HepG2 (cell line): ENCODE data around the gene DCDC2. TPM values are rescaled to one million over a fixed set of nuclear protein-coding genes. Genes with fewer than 3 reads are reported as not detected.
A peak's percentile ranks its signal among the peaks of the same experiment; 100 is the strongest.

Source experiments
- EP300 ChIP-seq, 3 experiments: sonication (generic) in 1 of 3; formaldehyde crosslinking in 1 of 3; IDR thresholded peaks; 2 replicates each; pipeline versions ENCODE4 v1.5.1 to v1.6.1; 2011 to 2020; ENCODE audit warnings: low read depth in 2 of 3, low read length in 2 of 3, borderline replicate concordance in 1 of 3, improper control_type of control experiment in 1 of 3, mild to moderate bottlenecking in 1 of 3, missing genetic modification reagents in 1 of 3, moderate library complexity in 1 of 3
- EZH2 ChIP-seq: conservative IDR thresholded peaks from 2 replicates; pipeline ENCODE4 v1.6.1; 2012; ENCODE audit warnings: mild to moderate bottlenecking, low read depth, low read length, moderate library complexity
- FOXO1 ChIP-seq: sonication (generic); formaldehyde crosslinking; IDR thresholded peaks from 2 replicates; pipeline ENCODE4 v1.4.0; 2020; ENCODE audit warnings: missing genetic modification reagents
- MXD1 ChIP-seq: sonication (generic); formaldehyde crosslinking; IDR thresholded peaks from 2 replicates; pipeline ENCODE4 v1.4.0; 2020; ENCODE audit warnings: mild to moderate bottlenecking, missing genetic modification reagents
- NFIC ChIP-seq: IDR thresholded peaks from 2 replicates; pipeline ENCODE4 v1.6.1; 2012; ENCODE audit warnings: mild to moderate bottlenecking, low read length, inconsistent platforms
- PHF21A ChIP-seq: sonication (generic); formaldehyde crosslinking; IDR thresholded peaks from 2 replicates; pipeline ENCODE4 v1.5.0; 2020; ENCODE audit warnings: mild to moderate bottlenecking, missing genetic modification reagents
- REL ChIP-seq: sonication (generic); formaldehyde crosslinking; conservative IDR thresholded peaks from 2 replicates; pipeline ENCODE4 v1.8.0; 2022; ENCODE audit warnings: mild to moderate bottlenecking, missing genetic modification reagents, moderate library complexity
- SAFB2 ChIP-seq: sonication (generic); formaldehyde crosslinking; IDR thresholded peaks from 2 replicates; pipeline ENCODE4 v1.5.1; 2020; ENCODE audit warnings: missing genetic modification reagents, low read depth, mild to moderate bottlenecking, borderline replicate concordance
- SIX4 ChIP-seq: sonication (generic); formaldehyde crosslinking; IDR thresholded peaks from 2 replicates; pipeline ENCODE4 v1.4.0; 2020; ENCODE audit warnings: missing genetic modification reagents
- SOX13 ChIP-seq, 3 experiments: fragments of 450-650 bp in 1 of 3; sonication (generic) in 1 of 3; formaldehyde crosslinking in 1 of 3; IDR thresholded peaks in 2 of 3; conservative IDR thresholded peaks in 1 of 3; 2 replicates each; pipeline versions ENCODE4 v1.5.0 to v1.6.1; 2016 to 2020; ENCODE audit warnings: antibody characterized with exemption in 1 of 3, mild to moderate bottlenecking in 1 of 3, missing compliant biosample characterization in 1 of 3, missing genetic modification reagents in 1 of 3, moderate library complexity in 1 of 3
- ZFX ChIP-seq: sonication (generic); formaldehyde crosslinking; IDR thresholded peaks from 2 replicates; pipeline ENCODE4 v1.4.0; 2020; ENCODE audit warnings: mild to moderate bottlenecking, low read depth, missing genetic modification reagents, moderate library complexity
- ZNF180 ChIP-seq: sonication (generic); formaldehyde crosslinking; IDR thresholded peaks from 2 replicates; pipeline ENCODE4 v1.4.0; 2020; ENCODE audit warnings: low read depth, missing genetic modification reagents, borderline replicate concordance
- ZNF34 ChIP-seq: sonication (generic); formaldehyde crosslinking; IDR thresholded peaks from 2 replicates; pipeline ENCODE4 v1.4.0; 2020; ENCODE audit warnings: mild to moderate bottlenecking, missing genetic modification reagents, borderline replicate concordance
- ZNF770 ChIP-seq: sonication (generic); formaldehyde crosslinking; IDR thresholded peaks from 2 replicates; pipeline ENCODE4 v1.5.0; 2020; ENCODE audit warnings: mild to moderate bottlenecking, missing genetic modification reagents
- polyA plus RNA-seq, 8 experiments: library from polyadenylated mRNA; depleted of rRNA in 3 of 8; stranded (reverse) in 7 of 8; unstranded in 1 of 8; fragments of >200 nt; fragmentation: Illumina TruSeq in 4 of 8; extraction: Trizol in 4 of 8; gene quantifications; 2 replicates each; pipeline versions ENCODE4 v1.2.1 to v1.2.3, GENCODE V29; 2011 to 2016; ENCODE audit warnings: low read depth in 4 of 8, missing spikeins in 1 of 8, mixed read lengths in 1 of 8; ENCODE audit not compliant: insufficient read depth in 1 of 8
- total RNA-seq, 5 experiments: library from RNA; depleted of rRNA; stranded (reverse); fragments of >200 nt; fragmentation: Illumina TruSeq; extraction: Trizol; gene quantifications; 2 replicates each; pipeline ENCODE4 v1.2.3, GENCODE V29; 2016; ENCODE audit warnings: low read depth in 1 of 5
- TF ChIP-seq, protein P1 (sequence below): sonication (generic); formaldehyde crosslinking; IDR thresholded peaks from 2 replicates; pipeline ENCODE4 v1.5.0; 2020; ENCODE audit warnings: missing genetic modification reagents, mild to moderate bottlenecking, borderline replicate concordance
- TF ChIP-seq, protein P2 (sequence below): sonication (generic); formaldehyde crosslinking; IDR thresholded peaks from 2 replicates; pipeline ENCODE4 v1.9.0; 2022; ENCODE audit warnings: low read depth, missing genetic modification reagents
- TF ChIP-seq, protein P3 (sequence below): sonication (generic); formaldehyde crosslinking; IDR thresholded peaks from 2 replicates; pipeline ENCODE4 v1.8.1; 2023; ENCODE audit warnings: missing genetic modification reagents, mild to moderate bottlenecking, borderline replicate concordance

DCDC2 gene
- total and polyA plus RNA-seq, 2 of the 13 experiments (the other 11 are each of a cell fraction or from before 2014, with no cell fraction given) = 9.0 to 36.2 TPM

- TF ChIP-seq ZNF770 = peak; percentile 15; the same call in 1 of the 2 replicates
- peak; percentile 69 for TF ChIP-seq SIX4 (CRISPR knock-in tag)
- TF ChIP-seq SOX13 (IDR thresholded peaks at IDR 0.05) = peak; percentile 88
- peak in 1 of 2 experiments; percentile 96; a peak in 2 of 4 replicates for TF ChIP-seq SOX13 (CRISPR knock-in tag; conservative IDR thresholded peaks at IDR 0.05 in 1 of 2, IDR thresholded peaks at IDR 0.05 in 1 of 2)
- peak; percentile 98 for TF ChIP-seq NFIC
- TF ChIP-seq REL (CRISPR knock-in tag) = no peak
- TF ChIP-seq, protein P1, sequence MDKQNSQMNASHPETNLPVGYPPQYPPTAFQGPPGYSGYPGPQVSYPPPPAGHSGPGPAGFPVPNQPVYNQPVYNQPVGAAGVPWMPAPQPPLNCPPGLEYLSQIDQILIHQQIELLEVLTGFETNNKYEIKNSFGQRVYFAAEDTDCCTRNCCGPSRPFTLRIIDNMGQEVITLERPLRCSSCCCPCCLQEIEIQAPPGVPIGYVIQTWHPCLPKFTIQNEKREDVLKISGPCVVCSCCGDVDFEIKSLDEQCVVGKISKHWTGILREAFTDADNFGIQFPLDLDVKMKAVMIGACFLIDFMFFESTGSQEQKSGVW (CRISPR knock-in tag) = no peak
- TF ChIP-seq, protein P2, sequence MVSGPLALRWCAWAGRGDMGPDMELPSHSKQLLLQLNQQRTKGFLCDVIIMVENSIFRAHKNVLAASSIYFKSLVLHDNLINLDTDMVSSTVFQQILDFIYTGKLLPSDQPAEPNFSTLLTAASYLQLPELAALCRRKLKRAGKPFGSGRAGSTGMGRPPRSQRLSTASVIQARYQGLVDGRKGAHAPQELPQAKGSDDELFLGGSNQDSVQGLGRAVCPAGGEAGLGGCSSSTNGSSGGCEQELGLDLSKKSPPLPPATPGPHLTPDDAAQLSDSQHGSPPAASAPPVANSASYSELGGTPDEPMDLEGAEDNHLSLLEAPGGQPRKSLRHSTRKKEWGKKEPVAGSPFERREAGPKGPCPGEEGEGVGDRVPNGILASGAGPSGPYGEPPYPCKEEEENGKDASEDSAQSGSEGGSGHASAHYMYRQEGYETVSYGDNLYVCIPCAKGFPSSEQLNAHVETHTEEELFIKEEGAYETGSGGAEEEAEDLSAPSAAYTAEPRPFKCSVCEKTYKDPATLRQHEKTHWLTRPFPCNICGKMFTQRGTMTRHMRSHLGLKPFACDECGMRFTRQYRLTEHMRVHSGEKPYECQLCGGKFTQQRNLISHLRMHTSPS = 0 out of 2 replicates have a peak, but pooled peaks have one; percentile 21
- TF ChIP-seq EZH2 = no peak
- no peak for TF ChIP-seq ZNF34
- TF ChIP-seq, protein P3, sequence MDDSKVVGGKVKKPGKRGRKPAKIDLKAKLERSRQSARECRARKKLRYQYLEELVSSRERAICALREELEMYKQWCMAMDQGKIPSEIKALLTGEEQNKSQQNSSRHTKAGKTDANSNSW (CRISPR knock-in tag) = no peak
- TF ChIP-seq EP300 (IDR thresholded peaks at IDR 0.05; ENCODE audit: low read depth in 2 of 2, low read length in 2 of 2) = peak; percentile 94 to 98
- peak; percentile 94 for TF ChIP-seq EP300 (CRISPR knock-in tag; IDR thresholded peaks at IDR 0.05; ENCODE audit: borderline replicate concordance)
- peak; percentile 18; the same call in 1 of the 2 replicates for TF ChIP-seq ZFX (CRISPR knock-in tag)
- no peak for TF ChIP-seq MXD1 (CRISPR knock-in tag)
- no peak for TF ChIP-seq ZNF180
- TF ChIP-seq SAFB2 (CRISPR knock-in tag) = no peak
- peak; percentile 87 for TF ChIP-seq PHF21A (CRISPR knock-in tag)
- peak; percentile 95 for TF ChIP-seq FOXO1 (CRISPR knock-in tag)
These were observed 27.8 kb upstream of the DCDC2 start (continued) for GRCh38 chr6:24385536-24386269.
